Sigmoid colon (tissue), 7 donors: ENCODE measurements around the gene TNFRSF13B. TPM values are rescaled to one million over a fixed set of nuclear protein-coding genes. Genes with fewer than 3 reads are reported as not detected.
"Not testable (repeated sequence)": the region's sequence is repeated elsewhere in the genome, so short reads cannot be mapped to it uniquely, and the experiment has no call there.

Experiments
- DNase-seq: peaks from one replicate; pipeline ENCODE4 v3.0.0-alpha.2; 2019
- H3K27ac ChIP-seq, 4 donors: fragments of 200-600 bp; sonication (generic); one replicate each; pipeline ENCODE4 v1.5.1; 2016 to 2019; ENCODE audit warnings: mild to moderate bottlenecking in 1 of 4
- H3K27me3 ChIP-seq, 3 donors: fragments of 200-600 bp; sonication (generic); one replicate each; pipeline ENCODE4 v1.5.1; 2019; ENCODE audit warnings: mild to moderate bottlenecking in 1 of 3
- H3K36me3 ChIP-seq, 4 donors: fragments of 200-600 bp; sonication (generic); one replicate each; pipeline ENCODE4 v1.5.1; 2016 to 2019
- H3K4me1 ChIP-seq, 4 donors: fragments of 200-600 bp; sonication (generic); one replicate each; pipeline ENCODE4 v1.5.1; 2017 to 2019
- H3K4me3 ChIP-seq, 4 donors: fragments of 200-600 bp; sonication (generic); one replicate each; pipeline ENCODE4 v1.5.1; 2017 to 2019; ENCODE audit warnings: mild to moderate bottlenecking in 2 of 4, moderate library complexity in 1 of 4
- H3K9me3 ChIP-seq, 4 donors: fragments of 200-600 bp in 3 of 4; sonication (generic) in 3 of 4; one replicate each; pipeline versions ENCODE4 v1.5.1 to v1.6.1; 2013 to 2019
- CTCF ChIP-seq, 4 experiments: fragments of 450-650 bp in 3 of 4; fragments of 200-600 bp in 1 of 4; IDR thresholded peaks; one replicate each; pipeline ENCODE4 v1.5.1; 2016 to 2019; ENCODE audit warnings: antibody characterized with exemption in 4 of 4, mild to moderate bottlenecking in 3 of 4, moderate library complexity in 2 of 4
- EP300 ChIP-seq, 4 donors: sonication (generic); formaldehyde crosslinking; IDR thresholded peaks; one replicate each; pipeline ENCODE4 v1.6.1; 2017; ENCODE audit warnings: antibody characterized with exemption in 4 of 4
- POLR2A ChIP-seq, 2 donors: fragments of 450-650 bp; IDR thresholded peaks; one replicate each; pipeline ENCODE4 v1.6.1; 2016; ENCODE audit warnings: antibody characterized with exemption in 2 of 2, mild to moderate bottlenecking in 2 of 2, moderate library complexity in 2 of 2
- POLR2AphosphoS5 ChIP-seq, 4 donors: sonication (generic); formaldehyde crosslinking; IDR thresholded peaks; one replicate each; pipeline ENCODE4 v1.6.1; 2017; ENCODE audit warnings: antibody characterized with exemption in 4 of 4
- WGBS, 2 donors: extraction: QIAGEN DNeasy Blood & Tissue Kit; methylation state at CpG; one replicate each; pipeline ENCODE4 v1.1.7; 2013; 5-methylcytosine and 5-hydroxymethylcytosine counted together
- intact Hi-C: fragments of 100-400 bp; cut with DNase I; formaldehyde crosslinking; loops from one replicate; pipeline ENCODE4 v1.15.1; 2023
- polyA plus RNA-seq, 3 donors: library from polyadenylated mRNA; stranded (reverse); fragments of 200-250 nt; gene quantifications; one replicate each; pipeline ENCODE4 v1.2.3, GENCODE V29; 2013
- total RNA-seq, 4 donors: library from RNA; depleted of rRNA; stranded (reverse); fragments of >200 nt; gene quantifications; one replicate each; pipeline ENCODE4 v1.1.0, GENCODE V29; 2016
- donor health status: healthy with polysubstance abuse.
- donor health status: Bipolar disorder and iron deficiency.
- donor health status: healthy.

The TNFRSF13B gene
- total and polyA plus RNA-seq, 7 donors = 15.2 TPM; not detected in 6

GRCh38 chr17:17015230-17015629 lies 43.3 kb upstream of the TNFRSF13B start:
- Histone ChIP-seq H3K27me3 (no peaks in the 10 kb centered on the region), H3K36me3 (no peaks in the 10 kb centered on the region), H3K4me1 (no peaks in the 10 kb centered on the region), H3K9me3 (no peaks in the 10 kb centered on the region), H3K4me3 (no peak overlapping the region), H3K27ac (no peak overlapping the region)
- WGBS, 2 donors = 92% methylated on average over 6 of the region's 6 CpGs
- intact Hi-C loops = no loop called here
- no peak for TF ChIP-seq EP300 (IDR thresholded peaks at IDR 0.05)
- TF ChIP-seq CTCF (IDR thresholded peaks at IDR 0.05) = no peak
- no peak for TF ChIP-seq POLR2AphosphoS5 (IDR thresholded peaks at IDR 0.05)
- no peak for TF ChIP-seq POLR2A (IDR thresholded peaks at IDR 0.05)
- no peak for DNase-seq

DNA sequence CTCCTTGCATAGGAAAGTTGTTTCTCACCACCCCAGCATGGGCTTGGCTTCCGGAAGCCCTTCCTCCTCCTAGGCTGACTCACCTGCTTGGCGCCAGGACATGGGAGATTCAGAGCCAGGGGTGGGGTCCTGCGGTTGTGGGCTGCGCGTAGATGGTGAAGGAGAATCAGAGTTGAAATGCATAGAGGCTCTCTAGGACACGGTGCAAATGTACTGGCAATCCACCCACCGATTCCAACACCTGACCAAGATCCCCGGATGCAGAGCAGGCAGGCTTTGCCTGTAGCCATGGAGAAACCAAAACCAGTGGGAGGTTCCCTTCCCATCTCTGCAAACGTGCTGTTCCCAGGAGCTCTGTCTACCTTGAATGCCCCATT lies 42.8 kb upstream of the TNFRSF13B start:
- H3K4me1 ChIP-seq, H3K27ac ChIP-seq, DNase-seq, H3K27me3 ChIP-seq, H3K36me3 ChIP-seq, H3K9me3 ChIP-seq, H3K4me3 ChIP-seq, intact Hi-C loops: not testable (repeated sequence)
- WGBS, 2 donors = 59 to 85% methylated on average over 9 of the region's 9 CpGs

DNA sequence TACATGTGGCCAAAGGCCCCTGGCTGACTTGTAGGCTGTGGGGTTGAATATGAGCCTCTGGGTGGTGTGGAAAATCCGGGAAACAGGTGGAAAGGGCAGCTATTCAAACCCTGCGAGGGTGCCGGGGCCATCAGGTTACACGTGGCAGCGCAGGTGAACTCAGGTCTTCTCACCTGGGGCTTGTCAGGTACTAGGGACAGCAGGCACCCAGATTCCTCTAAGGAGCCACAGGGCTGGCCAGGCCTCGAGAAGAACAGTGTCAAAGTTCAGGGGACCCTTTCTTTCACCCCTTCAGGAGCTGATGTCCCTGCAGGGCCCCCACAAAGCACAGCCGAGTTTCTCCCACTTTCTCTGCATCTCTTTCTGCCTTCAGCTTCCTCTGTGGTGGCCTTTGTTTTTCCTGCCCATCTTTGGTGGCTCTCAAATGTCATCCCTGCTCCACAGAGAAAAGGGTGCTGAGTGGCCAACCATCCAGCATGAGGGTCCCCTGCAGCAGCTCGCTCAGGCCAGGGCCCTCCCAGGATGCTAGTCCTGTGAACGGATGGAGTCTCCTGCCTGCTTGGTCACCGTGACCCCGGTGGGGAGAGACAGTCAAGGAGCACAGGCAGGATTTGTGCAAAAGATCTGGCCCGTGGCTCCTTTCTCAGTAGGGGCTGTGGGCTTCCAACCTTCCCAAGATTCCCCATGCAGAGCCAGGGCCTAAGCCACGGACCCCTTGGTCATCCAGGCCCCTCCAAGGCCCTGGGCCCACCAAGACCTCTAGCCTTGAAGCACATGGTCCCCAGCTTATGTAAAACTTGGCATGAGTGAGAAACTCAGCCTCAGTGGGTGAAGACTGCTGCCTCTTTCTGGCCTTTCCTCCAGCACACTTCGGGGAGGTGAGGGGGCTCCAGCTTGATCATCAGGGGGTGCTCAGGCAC lies 42.2 kb upstream of the TNFRSF13B start:
- H3K4me3 ChIP-seq, H3K9me3 ChIP-seq, H3K27ac ChIP-seq, intact Hi-C loops, H3K36me3 ChIP-seq, H3K27me3 ChIP-seq, H3K4me1 ChIP-seq: not testable (repeated sequence)
- peak; percentile 33 for DNase-seq
- 87 to 91% methylated on average over 13 to 14 of the region's 14 CpGs for WGBS, 2 donors

DNA sequence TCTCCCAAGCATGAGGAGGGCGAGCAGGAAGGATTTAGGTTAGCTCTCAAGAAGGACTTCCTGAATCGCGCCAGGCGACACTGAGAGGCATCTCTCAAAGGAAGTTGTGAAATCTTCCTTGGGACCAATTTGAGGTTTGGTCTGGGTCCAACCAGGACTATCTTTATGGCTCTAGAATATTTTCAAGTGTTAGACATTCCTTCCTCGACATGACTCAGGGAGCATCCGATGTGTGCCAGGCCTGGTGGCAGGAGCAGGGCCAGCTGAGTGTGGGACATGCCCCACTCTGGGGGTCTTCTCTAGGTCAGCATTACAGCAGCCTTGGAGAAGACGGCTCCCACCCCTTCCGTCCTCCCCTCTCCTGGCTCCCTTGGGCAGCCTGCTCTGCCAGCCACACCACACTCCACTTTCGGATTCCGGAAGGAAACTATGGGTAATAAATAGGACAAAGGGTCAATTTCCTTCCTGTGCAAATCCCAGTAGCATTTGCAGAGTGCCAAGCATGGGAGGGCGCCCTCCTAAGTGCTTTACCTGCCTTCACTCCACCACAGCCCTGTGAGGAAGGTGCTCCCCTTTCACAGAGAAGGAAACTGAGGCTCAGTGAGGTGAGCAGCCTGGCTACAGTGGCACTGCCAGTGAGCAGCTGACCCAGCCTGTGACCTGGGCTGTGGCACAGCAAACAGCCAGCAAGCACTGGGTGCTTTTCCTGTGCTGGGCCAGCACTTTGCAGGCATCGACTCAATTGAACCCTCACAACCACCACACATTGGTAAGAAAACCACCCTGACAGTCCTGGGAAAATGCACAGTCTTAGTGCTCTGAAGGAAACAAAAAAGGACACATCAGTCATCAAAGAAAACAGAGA lies 39.4 kb upstream of the TNFRSF13B start:
- H3K4me3 ChIP-seq, H3K27ac ChIP-seq, H3K9me3 ChIP-seq, H3K27me3 ChIP-seq, intact Hi-C loops, H3K36me3 ChIP-seq, H3K4me1 ChIP-seq: not testable (repeated sequence)
- 7 to 31% methylated on average over 6 of the region's 12 CpGs for WGBS, 2 donors
- peak; percentile 61 for DNase-seq

GRCh38 chr17:17010545-17011034 lies 38.7 kb upstream of the TNFRSF13B start:
- WGBS, 2 donors = 16 to 58% methylated on average over 5 of the region's 12 CpGs
- H3K36me3 ChIP-seq, H3K4me1 ChIP-seq, intact Hi-C loops, H3K4me3 ChIP-seq, H3K9me3 ChIP-seq, H3K27me3 ChIP-seq, H3K27ac ChIP-seq: not testable (repeated sequence)
- peak; percentile 44 for DNase-seq

GRCh38 chr17:17009972-17010371 lies 38.1 kb upstream of the TNFRSF13B start:
- H3K27ac ChIP-seq, H3K36me3 ChIP-seq, H3K27me3 ChIP-seq, H3K4me3 ChIP-seq, H3K9me3 ChIP-seq, H3K4me1 ChIP-seq: not testable (repeated sequence)
- intact Hi-C loops = loop anchor here (10.0 kb wide), 1 partner anchor 95 kb away; no protein-coding TSS in a partner anchor
- peak; percentile 8 for DNase-seq
- 53 to 89% methylated on average over 1 of the region's 4 CpGs for WGBS, 2 donors

GRCh38 chr17:17008621-17009397 lies 36.9 kb upstream of the TNFRSF13B start:
- 88 to 91% methylated on average over 10 of the region's 10 CpGs for WGBS, 2 donors
- intact Hi-C loops = loop anchor here (10.0 kb wide), 1 partner anchor 96 kb away; no protein-coding TSS in a partner anchor

DNA sequence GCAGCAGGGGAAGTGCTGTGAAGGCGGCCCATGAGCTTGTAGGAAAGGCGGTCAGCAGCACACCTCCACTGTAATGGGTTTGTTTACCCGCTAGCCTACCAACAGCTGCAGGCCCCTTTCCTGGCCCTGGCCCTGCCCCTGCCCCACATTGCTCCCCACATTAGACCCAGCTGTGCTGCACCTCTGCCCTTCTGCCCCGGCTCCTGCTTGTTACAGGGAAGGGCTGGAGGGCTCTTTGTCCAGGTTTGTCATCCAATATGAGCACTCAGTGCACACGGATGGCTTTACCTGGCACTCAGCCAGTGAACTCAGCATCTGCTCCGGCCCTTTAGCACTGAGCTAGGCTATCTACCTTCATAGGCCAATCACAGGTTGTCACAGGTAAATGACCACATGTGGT lies 36.0 kb upstream of the TNFRSF13B start:
- 75 to 82% methylated on average over 3 to 5 of the region's 6 CpGs for WGBS, 2 donors

More at GRCh38 chr17:17008621-17009397, 36.9 kb upstream of the TNFRSF13B start:
- H3K4me3 ChIP-seq, H3K36me3 ChIP-seq, H3K9me3 ChIP-seq, H3K27me3 ChIP-seq, H3K27ac ChIP-seq, H3K4me1 ChIP-seq, DNase-seq: not testable (repeated sequence)

GRCh38 chr17:17004997-17005614 lies 33.2 kb upstream of the TNFRSF13B start:
- WGBS, 2 donors = 84 to 85% methylated on average over 13 of the region's 14 CpGs
- not testable (repeated sequence) for H3K36me3 ChIP-seq, H3K27me3 ChIP-seq, H3K4me3 ChIP-seq, H3K9me3 ChIP-seq, DNase-seq, H3K4me1 ChIP-seq, H3K27ac ChIP-seq
- intact Hi-C loops = loop anchor here (5.0 to 10.0 kb wide), 3 partner anchors 100 to 232 kb away; partner anchors contain the start of gene FLCN

More for the DNA sequence above, 36.0 kb upstream of the TNFRSF13B start:
- H3K4me1 ChIP-seq, H3K36me3 ChIP-seq, H3K9me3 ChIP-seq, H3K4me3 ChIP-seq, H3K27me3 ChIP-seq, DNase-seq, H3K27ac ChIP-seq: not testable (repeated sequence)
- intact Hi-C loops = loop anchor here (10.0 kb wide), 1 partner anchor 97 kb away; no protein-coding TSS in a partner anchor
